HG03139 (cell line): Measurements from ENCODE around the gene CRACR2B.

Experiments used
- ATAC-seq: cut with Tn5 transposase; IDR thresholded peaks from one replicate; pipeline ENCODE4 v1.9.1; 2021; ENCODE audit not compliant: unreplicated experiment

CRACR2B gene

DNA sequence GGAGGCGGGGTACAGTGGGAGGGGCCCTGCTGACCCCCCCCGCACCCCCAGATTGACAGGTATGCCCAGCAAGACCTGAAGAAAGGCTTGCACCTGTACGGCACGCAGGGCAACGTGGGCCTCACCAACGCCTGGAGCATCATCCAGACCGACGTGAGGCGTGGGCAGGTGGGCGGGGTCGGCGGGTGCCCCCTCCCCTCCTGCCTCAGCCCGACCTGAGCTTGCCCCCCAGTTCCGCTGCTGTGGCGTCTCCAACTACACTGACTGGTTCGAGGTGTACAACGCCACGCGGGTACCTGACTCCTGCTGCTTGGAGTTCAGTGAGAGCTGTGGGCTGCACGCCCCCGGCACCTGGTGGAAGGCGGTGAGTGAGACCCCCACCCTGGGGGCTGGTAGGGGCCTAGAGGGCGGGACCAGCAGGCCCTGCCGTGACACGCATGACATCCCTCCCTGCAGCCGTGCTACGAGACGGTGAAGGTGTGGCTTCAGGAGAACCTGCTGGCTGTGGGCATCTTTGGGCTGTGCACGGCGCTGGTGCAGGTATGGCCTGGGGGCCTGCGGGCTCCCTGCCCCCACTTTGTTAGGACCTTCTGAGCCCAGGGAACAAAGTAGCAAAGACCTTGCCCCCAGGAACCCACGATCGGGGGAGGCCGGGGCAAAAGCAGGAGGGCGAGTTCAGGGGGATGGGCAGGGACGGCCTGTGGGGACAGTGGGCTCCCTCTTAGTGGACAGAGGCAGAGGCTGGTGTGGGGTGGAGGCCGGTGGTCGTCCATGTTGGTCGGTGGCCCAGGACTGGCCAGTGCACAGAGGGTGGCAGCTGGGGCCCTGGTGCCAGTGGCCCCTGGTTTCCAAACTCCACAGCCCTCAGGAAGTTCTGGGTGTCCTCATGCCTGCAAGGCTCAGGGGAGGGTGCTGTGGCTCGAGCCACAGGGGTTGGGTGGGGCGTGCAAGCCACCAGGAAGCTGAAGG lies 38.0 kb downstream of the CRACR2B start:
- ATAC-seq: no peak

DNA sequence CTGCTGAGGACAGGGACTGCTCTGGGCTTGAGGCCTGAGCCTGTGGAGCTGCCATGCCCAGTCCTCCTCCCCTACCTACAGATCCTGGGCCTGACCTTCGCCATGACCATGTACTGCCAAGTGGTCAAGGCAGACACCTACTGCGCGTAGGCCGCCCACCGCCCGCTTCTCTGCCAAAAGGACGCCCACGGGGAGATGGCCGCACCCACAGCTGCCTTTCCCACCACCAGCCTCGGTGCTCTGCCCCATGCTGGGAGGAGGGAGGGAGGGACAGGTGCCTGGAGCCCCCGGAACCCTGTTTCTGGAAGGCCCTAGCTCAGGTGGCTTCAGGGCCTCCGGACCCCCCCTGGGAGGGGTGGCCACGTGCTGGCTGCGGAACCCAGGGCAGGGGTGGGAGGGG lies 38.8 kb downstream of the CRACR2B start:
- ATAC-seq: no peak

DNA sequence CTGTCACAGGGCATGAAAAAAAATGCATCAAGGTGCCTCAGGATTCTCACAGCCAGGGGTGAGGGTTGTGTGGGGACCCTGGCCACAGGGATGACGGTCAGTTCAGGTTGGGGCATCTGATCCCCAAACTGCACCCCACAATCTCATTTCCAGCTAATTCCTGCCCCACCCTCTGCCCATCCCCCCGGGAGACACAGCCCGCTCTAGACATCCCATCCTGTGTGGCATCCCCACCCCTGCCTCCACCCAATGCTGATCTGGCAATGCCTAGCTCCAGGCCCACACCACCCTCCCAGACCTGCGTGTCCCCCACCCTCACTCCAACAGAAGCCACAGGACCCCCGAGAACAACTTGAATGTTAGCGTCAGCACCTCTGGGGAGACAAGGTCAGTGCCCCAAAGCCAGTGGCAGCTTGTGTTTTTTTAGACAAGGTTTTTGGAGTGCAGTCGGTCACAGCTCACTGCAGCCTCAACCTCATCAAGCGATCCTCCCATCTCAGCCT lies 40.2 kb downstream of the CRACR2B start:
- no peak for ATAC-seq

DNA sequence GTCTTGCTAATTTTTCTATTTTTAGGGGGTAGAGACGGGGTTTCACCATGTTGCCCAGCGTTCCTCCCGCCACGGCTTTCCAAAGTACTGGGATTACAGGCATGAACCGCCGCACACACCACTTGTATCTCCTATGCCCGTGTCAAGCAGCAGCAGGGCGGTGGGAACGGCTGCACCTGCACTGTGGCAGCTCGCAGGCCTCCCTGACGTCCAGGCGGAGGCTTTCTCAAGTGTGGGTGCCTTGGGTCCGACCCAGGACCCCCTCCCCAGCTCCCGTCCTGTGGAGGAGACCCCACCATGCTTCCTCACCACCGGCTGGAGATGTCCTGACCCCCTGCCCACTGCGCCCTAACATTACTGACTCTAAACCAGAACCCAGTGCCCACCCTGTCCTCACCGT lies 40.7 kb downstream of the CRACR2B start:
- no peak for ATAC-seq

DNA sequence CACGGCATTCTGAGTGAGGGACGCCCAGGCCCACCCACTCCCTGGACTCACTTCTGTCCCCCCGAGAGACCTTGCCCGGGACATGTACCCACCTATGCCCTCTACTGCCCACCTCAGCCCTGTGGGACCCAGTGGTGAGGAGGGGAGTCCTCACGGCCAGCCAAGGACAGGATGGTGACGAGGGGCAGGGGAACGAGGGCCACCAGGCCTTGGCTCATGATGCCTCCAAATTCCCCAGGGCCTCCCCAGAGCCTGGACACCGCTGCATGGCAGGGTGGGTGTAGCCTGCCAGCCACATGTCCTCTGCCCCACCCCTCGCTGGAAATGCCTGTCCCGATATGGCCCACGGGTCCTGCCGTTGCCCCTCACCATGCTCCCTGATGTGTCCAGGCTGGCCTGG lies 41.1 kb downstream of the CRACR2B start:
- no peak for ATAC-seq

DNA sequence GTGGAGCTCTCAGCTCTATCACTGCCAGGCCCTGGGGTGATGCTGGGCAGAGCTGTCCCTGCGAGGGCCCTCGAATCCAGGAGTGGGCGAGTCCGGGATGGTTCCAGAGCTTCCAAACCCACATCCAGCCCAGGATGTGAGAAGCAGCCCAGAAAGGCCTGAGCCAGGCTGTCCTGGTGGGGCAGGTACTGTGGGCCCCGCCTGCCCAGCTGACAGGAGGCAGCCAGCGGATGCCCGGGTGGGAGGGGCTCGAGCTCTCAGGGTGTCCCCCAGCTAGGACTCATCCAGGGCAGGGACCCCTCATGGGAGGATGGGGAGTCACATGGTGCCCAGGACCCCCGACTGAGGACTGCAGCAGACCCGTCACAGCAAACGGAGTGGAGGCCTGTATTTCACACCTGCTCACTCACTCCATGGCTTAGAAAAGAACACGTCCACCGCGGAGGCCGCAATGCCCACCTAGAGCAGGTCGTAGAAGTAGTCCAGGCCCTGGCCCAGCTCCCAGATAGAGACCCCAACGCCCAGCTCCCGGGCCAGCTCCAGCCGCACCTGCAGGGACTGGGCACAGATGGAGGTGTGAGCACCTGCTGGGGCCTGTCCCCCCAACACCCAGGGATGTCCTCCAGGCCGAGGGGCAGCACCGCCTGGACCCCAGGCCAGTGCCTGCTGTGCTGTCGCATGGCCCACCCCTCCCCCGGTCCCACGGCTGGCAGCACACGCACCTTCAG lies 41.8 kb downstream of the CRACR2B start:
- no peak for ATAC-seq

DNA sequence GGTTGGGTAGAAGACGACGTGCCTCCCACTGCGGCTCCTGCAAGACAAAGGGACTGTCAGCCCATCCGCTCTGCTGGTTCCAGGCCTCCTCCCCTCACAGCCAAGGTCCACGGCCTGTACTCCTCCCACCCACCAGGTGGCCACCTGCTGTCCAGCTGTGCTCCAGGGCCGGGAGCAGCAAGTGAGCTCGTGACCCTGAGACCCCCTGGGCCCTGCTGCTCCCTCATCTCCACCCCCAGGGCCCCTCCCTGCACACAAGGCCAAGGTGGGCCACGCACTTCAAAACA lies 42.4 kb downstream of the CRACR2B start:
- ATAC-seq: no peak

DNA sequence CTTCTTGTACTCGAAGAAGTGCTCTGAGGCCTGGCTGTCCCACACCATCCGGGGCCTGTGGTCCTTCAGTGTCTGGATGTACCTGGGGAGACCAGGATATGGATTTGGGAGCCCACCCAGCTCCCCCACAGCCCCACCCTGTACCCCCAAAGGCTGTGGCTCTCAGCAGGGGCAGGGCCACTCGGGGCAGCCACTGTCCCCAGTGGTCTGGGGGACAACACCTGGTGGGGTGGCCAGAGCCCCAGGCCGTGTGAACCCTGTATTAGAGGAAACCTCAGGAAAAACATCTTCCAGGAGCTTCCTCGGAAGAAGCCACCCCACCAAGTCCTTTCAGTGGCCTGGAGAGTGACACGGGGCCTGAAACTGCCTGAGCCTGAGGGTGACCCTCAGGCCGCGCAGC lies 42.7 kb downstream of the CRACR2B start:
- ATAC-seq: no peak

DNA sequence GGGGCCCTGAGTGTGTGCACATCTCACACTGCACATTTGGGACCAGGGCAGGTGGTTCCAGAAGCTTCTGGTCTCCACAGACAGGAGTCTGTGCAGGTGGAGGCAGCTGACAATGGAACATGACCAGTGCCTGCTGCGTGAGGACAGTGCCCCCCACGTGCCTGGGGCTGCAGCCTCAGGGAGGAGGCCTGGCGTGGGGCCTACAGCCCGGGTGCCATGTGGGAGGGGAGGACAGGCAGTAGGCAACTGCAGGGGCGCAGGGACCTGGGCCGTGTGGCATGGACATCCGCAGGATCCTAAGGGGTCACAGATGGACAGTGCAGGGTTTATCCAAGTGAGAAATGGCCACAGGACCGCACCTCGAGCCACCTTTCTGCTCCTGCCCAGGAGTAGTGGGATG lies 43.8 kb downstream of the CRACR2B start:
- ATAC-seq: no peak

DNA sequence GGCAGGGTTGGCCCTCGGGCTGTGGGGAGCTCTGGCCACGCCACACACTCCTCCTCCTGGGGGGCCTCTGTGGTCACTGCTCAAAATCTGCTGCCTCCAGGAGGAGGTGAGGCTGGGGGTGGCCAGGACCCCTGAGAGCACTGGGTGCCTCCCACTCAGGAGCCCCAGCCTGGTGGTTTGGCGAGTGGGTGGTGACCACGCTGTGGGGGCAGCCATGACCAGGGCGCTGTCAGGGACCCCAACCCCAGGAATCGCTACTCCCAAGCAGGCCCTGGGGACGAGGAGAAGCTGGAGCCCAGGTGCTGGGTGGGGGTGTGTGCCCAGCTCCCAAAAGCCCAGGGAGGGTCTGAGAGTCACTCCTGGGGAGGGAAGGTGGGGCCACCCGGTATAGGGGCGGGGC lies 45.1 kb downstream of the CRACR2B start:
- no peak for ATAC-seq

DNA sequence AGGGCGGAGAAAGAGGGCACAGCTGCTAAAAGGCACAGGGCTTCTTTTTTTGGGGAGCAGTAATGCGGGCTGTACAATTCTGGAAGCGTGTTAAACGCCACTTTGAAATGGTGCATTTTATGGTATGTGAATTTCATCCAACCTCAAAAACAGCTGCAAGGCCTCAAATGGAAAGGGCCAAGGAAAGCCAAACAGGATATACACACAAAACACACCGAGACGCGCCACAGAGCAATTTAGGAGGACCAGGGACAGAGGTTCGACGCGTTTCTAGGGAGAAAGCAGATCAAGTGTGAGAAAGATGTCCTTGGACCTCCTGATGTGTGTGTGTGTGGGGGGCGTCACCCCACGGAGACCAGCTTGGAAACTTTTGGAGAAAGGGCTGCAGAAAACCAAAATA lies 46.0 kb downstream of the CRACR2B start:
- no peak for ATAC-seq

DNA sequence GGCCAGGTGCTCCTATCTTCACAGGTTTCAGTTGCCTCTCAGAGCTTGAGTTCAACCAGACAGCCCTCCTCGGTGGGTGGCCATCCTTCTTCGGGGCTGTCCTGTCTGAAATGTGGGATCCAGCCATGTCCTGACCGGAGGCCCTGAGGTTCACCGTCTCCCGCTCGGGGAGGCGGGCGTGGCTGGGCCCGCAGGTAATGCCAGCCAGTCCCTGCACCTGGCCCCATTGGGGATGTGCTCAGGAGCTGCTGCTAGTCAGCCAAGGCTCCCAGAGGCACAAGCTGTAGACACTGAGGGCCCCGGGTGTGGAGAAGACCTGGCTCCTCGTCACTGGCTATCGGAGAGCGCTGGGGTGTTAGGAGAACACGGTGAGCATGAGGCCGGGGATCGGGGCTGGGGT lies 47.5 kb downstream of the CRACR2B start:
- ATAC-seq: no peak

DNA sequence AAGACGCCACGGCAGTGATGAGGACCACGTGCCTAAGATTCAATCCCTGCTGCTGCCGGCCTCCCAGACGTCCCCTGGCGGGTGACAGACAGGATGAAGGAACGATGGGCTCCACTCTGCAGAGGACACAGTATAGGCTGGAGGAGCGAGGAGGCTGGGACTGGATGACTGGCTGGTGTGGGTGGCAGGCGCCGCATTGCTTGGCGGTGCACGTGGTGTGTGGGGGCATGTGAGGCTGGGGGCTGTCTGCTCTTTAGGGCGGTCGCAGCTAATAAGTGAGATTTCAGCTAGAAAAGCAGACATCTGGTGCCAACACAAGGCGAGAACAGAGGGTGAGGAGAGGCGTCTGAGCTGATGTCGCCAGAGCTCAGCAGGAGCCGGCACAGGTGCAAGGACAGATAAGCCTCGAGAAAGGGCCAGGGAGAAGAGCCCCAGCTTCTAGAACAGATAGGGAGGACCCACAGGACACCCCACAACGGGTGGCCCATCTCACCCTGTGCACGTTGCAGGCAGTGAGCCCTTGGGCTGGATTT lies 48.1 kb downstream of the CRACR2B start:
- no peak for ATAC-seq

DNA sequence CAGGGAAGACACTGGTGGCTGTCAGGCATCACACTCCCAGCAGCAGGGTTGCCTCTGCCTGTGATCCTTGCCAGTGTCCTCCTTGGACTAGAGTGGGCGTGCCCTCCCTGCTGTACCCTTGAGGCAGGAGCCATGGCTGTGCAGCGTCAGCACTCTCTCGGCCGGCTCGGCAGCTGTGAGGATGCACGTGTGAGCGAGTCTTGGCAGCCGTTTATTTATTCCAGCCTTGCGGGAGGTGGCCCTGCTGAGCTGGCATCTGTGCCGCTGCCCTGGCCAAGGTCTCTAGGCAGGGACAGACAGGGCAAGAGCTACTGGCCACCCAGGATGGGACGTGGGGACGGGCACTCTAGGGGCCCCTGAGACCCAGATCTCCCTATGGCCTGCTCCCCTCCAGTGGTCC lies 48.8 kb downstream of the CRACR2B start:
- no peak for ATAC-seq

DNA sequence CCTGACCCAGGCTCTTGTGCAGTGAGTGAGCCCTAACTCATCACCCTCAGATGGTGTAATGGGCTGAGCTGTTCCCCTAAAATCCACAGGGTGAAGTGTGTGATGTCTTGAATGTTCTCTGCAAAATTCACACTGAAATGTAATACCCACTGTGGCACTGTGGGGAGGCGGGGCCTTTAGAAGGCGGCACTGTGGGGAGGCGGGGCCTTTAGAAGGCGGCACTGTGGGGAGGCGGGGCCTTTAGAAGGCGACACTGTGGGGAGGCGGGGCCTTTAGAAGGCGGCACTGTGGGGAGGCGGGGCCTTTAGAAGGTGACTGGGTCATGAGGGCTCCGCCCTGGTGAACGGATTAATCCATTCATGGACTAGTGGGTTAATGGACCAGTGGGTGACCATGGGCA lies 49.8 kb downstream of the CRACR2B start:
- no peak for ATAC-seq

DNA sequence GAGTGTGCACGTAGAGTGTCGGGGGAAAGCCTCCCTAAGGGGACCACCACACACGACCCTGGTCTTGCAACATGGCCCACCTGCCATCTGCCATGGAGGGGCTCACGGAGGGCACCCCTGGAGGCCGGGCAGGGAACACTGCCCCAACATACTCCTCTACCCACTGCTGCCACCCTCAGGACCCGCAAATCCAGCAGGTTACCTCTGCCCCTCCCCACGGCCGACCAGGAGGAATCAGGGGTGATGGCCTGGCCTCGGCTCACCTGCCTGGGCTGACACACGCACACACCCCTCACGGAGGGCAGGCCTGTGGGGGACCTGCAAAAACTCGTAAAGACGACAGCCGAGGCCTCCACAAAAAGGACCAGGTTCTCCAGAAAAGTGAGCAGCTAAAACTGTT lies 52.7 kb downstream of the CRACR2B start:
- no peak for ATAC-seq
